Breast epithelium (tissue), 3 donors: ENCODE results near the gene SEC14L5.

ENCODE experiments used
- POLR2A ChIP-seq: fragments of 450-650 bp; IDR thresholded peaks from one replicate; pipeline ENCODE4 v1.6.1; 2016; ENCODE audit warnings: antibody characterized with exemption, mild to moderate bottlenecking, moderate library complexity
- POLR2AphosphoS5 ChIP-seq, 3 donors: sonication (generic); formaldehyde crosslinking; IDR thresholded peaks; one replicate each; pipeline ENCODE4 v1.6.1; 2017; ENCODE audit warnings: antibody characterized with exemption in 3 of 3
- TF ChIP-seq, protein P1 (sequence below), 3 donors: fragments of 450-650 bp; IDR thresholded peaks; one replicate each; pipeline ENCODE4 v1.5.1; 2016 to 2017; ENCODE audit warnings: antibody characterized with exemption in 3 of 3, mild to moderate bottlenecking in 3 of 3, moderate library complexity in 3 of 3

DNA sequence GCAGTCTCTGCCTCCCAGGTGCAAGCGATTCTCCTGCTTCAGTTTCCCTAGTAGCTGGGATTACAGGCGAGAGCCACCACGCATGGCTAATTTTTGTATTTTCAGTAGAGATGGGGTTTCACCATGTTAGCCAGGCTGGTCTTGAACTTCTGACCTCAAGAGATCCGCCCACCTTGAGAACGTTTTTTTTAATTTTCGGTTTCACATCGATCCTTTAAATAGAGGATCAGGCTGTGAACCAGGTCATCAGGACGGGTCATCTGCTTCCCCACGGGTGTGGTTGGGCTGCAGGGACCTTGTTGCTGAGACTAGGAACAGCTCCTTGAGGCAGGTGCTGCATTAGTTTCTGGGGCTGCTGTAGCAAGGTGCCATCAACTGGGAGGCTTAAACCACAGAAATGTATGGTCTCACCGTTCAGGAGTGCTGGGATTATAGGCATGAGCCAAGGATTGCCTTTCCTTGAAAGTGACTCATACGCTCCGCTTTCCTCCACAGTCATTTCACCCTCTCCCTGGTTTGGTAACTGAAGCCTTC is 83.5 kb downstream of the SEC14L5 start:
- TF ChIP-seq, protein P1, sequence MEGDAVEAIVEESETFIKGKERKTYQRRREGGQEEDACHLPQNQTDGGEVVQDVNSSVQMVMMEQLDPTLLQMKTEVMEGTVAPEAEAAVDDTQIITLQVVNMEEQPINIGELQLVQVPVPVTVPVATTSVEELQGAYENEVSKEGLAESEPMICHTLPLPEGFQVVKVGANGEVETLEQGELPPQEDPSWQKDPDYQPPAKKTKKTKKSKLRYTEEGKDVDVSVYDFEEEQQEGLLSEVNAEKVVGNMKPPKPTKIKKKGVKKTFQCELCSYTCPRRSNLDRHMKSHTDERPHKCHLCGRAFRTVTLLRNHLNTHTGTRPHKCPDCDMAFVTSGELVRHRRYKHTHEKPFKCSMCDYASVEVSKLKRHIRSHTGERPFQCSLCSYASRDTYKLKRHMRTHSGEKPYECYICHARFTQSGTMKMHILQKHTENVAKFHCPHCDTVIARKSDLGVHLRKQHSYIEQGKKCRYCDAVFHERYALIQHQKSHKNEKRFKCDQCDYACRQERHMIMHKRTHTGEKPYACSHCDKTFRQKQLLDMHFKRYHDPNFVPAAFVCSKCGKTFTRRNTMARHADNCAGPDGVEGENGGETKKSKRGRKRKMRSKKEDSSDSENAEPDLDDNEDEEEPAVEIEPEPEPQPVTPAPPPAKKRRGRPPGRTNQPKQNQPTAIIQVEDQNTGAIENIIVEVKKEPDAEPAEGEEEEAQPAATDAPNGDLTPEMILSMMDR (IDR thresholded peaks at IDR 0.05), result no peak
- no peak for TF ChIP-seq POLR2A
- no peak for TF ChIP-seq POLR2AphosphoS5 (IDR thresholded peaks at IDR 0.05)
